ENCODE measurements around the gene AADACL2. TPM values are rescaled to one million over a fixed set of nuclear protein-coding genes. Genes with fewer than 3 reads are reported as not detected.

The AADACL2 gene
- total RNA-seq, 3 donors from 2014 or later = 0.16 to 0.73 TPM; not detected in 1

DNA sequence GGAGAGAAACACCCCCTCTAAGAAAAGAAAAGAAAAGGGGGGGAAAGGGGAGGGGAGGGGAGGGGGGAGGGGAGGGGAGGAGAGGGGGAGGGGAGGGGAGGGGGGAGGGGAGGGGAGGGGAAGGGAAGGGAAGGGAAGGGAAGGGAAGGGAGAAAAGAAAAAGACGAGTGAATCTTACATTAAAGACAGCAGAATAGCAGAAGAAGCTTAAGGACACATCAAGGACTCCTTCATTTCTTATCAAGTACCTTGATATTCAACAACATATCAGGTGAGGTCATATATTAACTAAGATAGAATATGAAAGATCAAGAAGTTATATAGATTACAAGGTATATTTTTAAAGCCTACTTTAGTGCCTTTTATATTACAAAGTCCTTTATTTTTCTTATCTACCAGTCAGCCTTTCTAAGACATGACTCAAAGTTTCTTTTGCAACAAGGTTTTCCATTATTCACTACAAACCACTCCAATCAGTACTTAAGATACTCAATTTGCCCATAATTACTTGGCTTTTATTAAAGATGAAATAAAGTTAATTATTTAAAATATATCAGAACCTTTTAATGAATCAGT is 62.5 kb downstream of the AADACL2 start:
- H3K4me3 ChIP-seq = no peak overlapping the region
- DNase-seq (ENCODE audit: low spot score in 2 of 2) = no peak
- no peaks in the 10 kb centered on the region for H3K9me3 ChIP-seq
- H3K36me3 ChIP-seq = no peaks in the 10 kb centered on the region
- no peak overlapping the region for H3K27ac ChIP-seq
- no peak for TF ChIP-seq POLR2A (IDR thresholded peaks at IDR 0.05)
- TF ChIP-seq, protein P1, sequence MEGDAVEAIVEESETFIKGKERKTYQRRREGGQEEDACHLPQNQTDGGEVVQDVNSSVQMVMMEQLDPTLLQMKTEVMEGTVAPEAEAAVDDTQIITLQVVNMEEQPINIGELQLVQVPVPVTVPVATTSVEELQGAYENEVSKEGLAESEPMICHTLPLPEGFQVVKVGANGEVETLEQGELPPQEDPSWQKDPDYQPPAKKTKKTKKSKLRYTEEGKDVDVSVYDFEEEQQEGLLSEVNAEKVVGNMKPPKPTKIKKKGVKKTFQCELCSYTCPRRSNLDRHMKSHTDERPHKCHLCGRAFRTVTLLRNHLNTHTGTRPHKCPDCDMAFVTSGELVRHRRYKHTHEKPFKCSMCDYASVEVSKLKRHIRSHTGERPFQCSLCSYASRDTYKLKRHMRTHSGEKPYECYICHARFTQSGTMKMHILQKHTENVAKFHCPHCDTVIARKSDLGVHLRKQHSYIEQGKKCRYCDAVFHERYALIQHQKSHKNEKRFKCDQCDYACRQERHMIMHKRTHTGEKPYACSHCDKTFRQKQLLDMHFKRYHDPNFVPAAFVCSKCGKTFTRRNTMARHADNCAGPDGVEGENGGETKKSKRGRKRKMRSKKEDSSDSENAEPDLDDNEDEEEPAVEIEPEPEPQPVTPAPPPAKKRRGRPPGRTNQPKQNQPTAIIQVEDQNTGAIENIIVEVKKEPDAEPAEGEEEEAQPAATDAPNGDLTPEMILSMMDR (IDR thresholded peaks at IDR 0.05) = no peak
- TF ChIP-seq POLR2AphosphoS5 (IDR thresholded peaks at IDR 0.05) = no peak
- intact Hi-C loops (cut with DNase I; ENCODE audit: low total_unique reads) = no loop called here
- H3K27me3 ChIP-seq = no peaks in the 10 kb centered on the region
- H3K4me1 ChIP-seq = no peaks in the 10 kb centered on the region

DNA sequence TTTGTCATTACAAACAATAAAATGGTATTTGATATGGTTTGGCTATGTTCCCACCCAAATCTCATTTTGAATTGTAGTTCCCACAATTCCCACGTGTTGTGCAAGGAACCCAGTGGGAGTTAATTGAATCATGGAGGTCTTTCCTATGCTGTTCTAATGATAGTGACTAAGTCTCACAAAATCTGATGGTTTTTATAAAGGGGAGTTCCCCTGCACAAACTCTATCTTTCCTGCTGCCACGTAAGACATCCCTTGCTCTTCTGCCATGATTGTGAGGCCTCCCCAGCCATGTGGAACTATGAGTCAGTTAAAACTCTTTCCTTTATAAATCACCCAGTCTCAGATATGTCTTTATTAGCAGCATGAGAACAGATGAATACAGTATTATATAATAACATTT is 64.7 kb downstream of the AADACL2 start:
- TF ChIP-seq, protein P1 (IDR thresholded peaks at IDR 0.05) = no peak
- TF ChIP-seq POLR2AphosphoS5 (IDR thresholded peaks at IDR 0.05) = no peak
- no peak for TF ChIP-seq POLR2A (IDR thresholded peaks at IDR 0.05)
- Histone ChIP-seq H3K27ac (no peak overlapping the region), H3K4me1 (no peaks in the 10 kb centered on the region), H3K4me3 (no peak overlapping the region), H3K27me3 (no peaks in the 10 kb centered on the region), H3K36me3 (no peaks in the 10 kb centered on the region), H3K9me3 (no peaks in the 10 kb centered on the region)
- DNase-seq (ENCODE audit: low spot score in 2 of 2) = no peak
- intact Hi-C loops (cut with DNase I; ENCODE audit: low total_unique reads) = no loop called here

DNA sequence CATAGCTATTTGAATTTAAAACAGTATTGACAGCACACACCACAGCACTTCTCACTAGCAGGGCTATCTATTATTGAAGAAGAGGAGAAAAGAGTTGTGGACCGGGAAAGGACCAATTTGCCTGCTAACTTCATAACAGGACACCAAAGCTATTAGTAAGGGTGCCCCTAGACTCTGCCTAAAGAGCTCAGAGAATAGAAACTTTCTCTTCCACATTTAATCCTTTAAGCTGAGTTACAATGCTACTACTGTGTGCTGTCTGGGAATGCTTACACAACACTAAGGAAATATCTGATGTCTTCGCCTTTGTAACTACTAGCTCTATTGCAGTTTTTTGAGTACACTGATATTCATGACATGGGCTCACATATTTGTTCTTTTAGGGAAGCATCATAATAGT is 66.7 kb downstream of the AADACL2 start:
- H3K4me3 ChIP-seq = no peak overlapping the region
- intact Hi-C loops (cut with DNase I; ENCODE audit: low total_unique reads) = no loop called here
- H3K27ac ChIP-seq = no peak overlapping the region
- no peaks in the 10 kb centered on the region for H3K9me3 ChIP-seq
- DNase-seq (ENCODE audit: low spot score in 2 of 2) = no peak
- TF ChIP-seq, protein P1 (IDR thresholded peaks at IDR 0.05) = no peak
- TF ChIP-seq POLR2A (IDR thresholded peaks at IDR 0.05) (no peak), POLR2AphosphoS5 (IDR thresholded peaks at IDR 0.05) (no peak)
- H3K36me3 ChIP-seq = no peaks in the 10 kb centered on the region
- no peaks in the 10 kb centered on the region for H3K27me3 ChIP-seq
- no peaks in the 10 kb centered on the region for H3K4me1 ChIP-seq

DNA sequence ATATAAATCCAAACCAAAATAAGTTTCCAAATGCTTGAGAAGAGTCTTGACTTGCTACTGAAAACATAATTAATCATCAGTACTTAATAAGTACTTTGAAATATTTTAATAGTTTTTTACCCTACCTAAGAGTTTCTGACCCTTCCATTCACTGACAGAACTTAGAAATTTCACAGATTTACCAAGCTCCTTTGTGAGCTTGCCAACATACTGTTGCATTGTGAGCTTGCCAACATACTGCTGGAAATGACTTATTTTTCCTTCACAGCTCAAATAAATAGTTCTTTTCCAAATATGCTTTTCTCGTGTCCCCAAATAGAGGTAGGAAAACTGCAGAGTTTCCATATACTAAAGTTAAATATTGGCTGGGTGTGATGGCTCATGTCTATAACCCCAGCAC is 70.5 kb downstream of the AADACL2 start:
- Histone ChIP-seq H3K4me1 (no peaks in the 10 kb centered on the region), H3K4me3 (no peak overlapping the region), H3K36me3 (no peaks in the 10 kb centered on the region), H3K27me3 (no peaks in the 10 kb centered on the region), H3K27ac (no peak overlapping the region), H3K9me3 (peaks cover 4 to 6% of the 10 kb centered on the region in 2 donors)
- intact Hi-C loops (cut with DNase I; ENCODE audit: low total_unique reads) = no loop called here
- DNase-seq (ENCODE audit: low spot score in 2 of 2) = no peak
- no peak for TF ChIP-seq POLR2A (IDR thresholded peaks at IDR 0.05)

DNA sequence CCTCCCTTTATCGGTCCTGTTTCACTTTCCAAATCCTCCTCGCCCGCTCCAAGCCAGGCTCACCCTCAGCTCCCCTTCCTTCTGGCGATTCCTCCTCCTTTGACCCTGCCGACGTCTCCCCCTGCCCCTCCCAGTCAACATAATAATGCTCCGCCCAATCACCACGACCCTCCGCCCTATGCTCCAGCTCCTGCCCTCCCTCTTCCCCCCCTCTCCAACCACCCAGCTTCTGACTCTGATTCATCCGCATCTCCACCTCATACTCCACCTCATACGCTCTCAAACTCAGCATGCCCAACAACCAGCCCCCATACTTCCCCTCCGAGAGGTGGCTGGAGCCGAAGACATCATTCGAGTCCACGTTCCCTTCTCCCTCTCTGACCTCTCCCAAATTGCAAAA is 73.1 kb downstream of the AADACL2 start:
- H3K27ac ChIP-seq = no peak overlapping the region
- no peak for DNase-seq (ENCODE audit: low spot score in 2 of 2)
- no peak overlapping the region for H3K4me3 ChIP-seq
- TF ChIP-seq POLR2A (IDR thresholded peaks at IDR 0.05) = no peak
- TF ChIP-seq, protein P1 (IDR thresholded peaks at IDR 0.05) = no peak
- no peak for TF ChIP-seq POLR2AphosphoS5 (IDR thresholded peaks at IDR 0.05)
- no peaks in the 10 kb centered on the region for H3K27me3 ChIP-seq
- intact Hi-C loops (cut with DNase I; ENCODE audit: low total_unique reads) = no loop called here
- no peaks in the 10 kb centered on the region for H3K36me3 ChIP-seq
- H3K4me1 ChIP-seq = no peaks in the 10 kb centered on the region
- peaks cover 7 to 9% of the 10 kb centered on the region in 2 donors for H3K9me3 ChIP-seq

Other genes with a start within 250 kb of the AADACL2 start
- gene AADAC, start 80.2 kb downstream of the AADACL2 start, total RNA-seq = 1 to 10 TPM in 1 of 3 donors, not detected in 2; 4.5 TPM
- 1 to 10 TPM in 2 of 3 donors, under 1 TPM in 1; 0.33 to 1.6 (median 1.3) TPM for gene SUCNR1, start 139.7 kb downstream of the AADACL2 start, total RNA-seq